ENCODE measurements around the gene MOSPD3.
A peak's percentile ranks its signal among the peaks of the same experiment; 100 is the strongest.

Gene MOSPD3

DNA sequence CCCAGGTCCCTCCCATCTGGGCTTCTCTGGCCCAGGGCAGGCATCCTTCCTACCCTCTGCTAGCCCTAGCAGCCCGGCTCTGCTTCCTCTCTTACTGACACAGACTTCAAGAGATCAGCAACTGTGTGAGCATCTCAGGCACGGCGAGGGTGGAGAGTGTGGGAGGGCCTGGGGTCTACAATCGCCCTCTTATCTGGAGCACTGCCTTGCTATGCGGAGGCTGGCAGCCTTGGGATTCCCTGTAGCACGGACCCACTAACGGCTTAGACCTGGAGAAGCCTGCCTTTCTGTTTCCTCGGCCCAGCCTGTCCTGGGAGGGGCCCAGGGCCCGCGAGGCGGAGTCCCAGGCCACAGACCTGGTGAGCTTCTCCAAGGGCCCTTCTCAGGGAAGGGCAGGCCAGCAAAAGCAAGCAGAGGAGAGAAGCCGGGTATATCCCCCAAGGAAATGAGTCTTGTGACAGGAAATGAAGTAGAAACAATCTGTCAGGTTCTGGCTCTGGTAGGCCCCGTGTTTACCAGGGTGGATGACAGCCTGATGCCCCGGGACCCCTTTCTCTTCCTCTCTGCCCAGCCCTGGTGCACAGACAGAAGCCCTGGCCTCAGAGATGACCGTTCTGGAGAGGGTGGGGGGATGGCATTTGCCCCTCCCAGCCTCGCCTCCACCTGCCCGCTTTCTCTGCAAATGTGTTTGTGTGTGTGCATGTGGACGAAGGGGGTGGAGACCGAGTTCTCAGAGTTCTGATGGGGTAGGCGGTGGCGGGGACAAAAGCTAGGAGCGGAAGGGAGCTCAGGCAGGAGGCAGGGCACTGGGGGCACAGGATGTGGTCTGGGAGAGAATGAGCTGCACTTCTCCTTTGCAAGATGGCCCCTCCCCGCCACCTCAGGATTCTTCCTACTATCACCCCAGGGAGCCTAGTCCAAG, 28.9 kb upstream of the MOSPD3 start:
- H3K27ac Mint-ChIP-seq, result peak overlapping the region; percentile 92
- H3K36me3 Mint-ChIP-seq, result peaks cover 3% of the 10 kb centered on the region
- H3K27me3 Mint-ChIP-seq, result no peaks in the 10 kb centered on the region
- H3K9me3 Mint-ChIP-seq, result no peaks in the 10 kb centered on the region
- H3K4me3 Mint-ChIP-seq, result peak overlapping the region; percentile 97
- H3K4me1 Mint-ChIP-seq, result peaks cover 47% of the 10 kb centered on the region

DNA sequence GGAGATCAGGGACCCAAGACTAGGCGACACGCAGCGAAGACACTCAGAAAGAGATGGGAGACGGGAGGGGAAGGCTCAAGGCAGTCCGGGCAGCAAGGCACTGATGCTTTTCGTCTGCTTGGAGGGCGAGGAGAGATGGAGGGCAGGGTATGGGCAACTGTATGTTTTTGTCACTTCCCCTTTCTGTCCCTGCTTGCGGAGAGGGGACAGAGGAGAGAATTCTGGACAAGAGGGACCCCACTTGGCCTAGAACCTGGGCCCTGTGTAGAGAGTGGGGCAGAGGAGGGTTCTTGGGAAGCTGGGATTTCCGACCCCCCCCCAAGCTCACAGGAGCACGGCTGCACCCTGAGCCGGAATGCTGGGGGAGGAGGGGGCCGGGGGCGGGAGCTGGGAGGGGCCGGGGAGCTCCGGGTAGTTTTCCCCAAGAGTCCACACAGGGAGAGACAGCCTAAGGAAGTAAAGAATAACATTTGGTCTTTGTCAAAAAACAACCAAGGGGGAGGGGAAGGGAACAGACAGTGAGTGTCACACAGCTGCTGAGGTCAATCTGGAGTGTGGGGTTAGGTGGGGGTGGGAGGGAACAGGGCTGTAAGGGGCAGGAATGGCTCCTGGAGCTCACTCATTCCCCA, 28.2 kb upstream of the MOSPD3 start:
- H3K4me3 Mint-ChIP-seq, result peak overlapping the region; percentile 97
- H3K9me3 Mint-ChIP-seq, result no peaks in the 10 kb centered on the region
- peak overlapping the region; percentile 92 for H3K27ac Mint-ChIP-seq

DNA sequence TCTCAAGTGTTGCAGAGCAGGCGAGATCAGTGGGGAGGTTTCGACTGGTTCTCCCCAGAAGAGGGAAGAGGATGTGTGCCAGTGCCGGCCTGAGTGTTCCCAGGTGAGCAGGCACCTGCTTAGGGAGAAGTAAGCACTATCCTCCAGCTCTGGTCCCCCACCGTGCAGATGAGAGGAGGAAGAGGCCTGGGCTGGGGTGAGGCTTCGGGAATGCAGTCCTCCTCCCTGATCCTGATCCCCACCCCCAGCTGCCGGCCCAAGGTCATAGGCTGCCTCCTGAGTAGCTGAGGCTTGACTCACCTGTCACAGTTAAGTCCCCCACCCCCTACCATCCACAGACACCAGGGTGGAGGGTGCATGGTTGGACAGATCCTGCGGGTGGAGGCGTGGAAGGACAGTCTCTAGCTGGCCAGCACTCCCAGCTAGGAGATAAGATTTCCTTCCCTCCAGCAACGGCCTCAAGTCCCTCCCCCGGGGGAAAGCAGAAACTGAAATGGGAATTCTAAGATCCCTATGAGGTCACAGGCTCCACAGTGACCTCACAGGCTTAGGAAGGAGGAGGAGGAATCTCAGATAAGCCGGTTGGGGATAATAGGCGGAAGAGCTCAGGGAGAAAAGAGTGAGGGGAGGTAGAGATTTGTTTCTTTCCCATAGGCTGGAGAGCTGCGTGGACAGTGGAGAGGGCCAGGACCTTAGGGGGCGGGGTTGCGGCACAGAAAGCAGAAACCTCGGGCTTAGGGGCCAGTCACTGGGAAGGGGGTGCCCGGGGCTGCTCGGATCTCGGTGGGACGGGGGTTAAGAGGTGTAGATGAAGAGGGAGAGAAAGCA, 27.4 kb upstream of the MOSPD3 start:
- Mint-ChIP-seq H3K4me3 (peak overlapping the region; percentile 97), H3K9me3 (no peaks in the 10 kb centered on the region), H3K36me3 (no peaks in the 10 kb centered on the region), H3K27ac (peak overlapping the region; percentile 94), H3K27me3 (no peaks in the 10 kb centered on the region), H3K4me1 (peaks cover 45% of the 10 kb centered on the region)

More for the DNA sequence above, 28.2 kb upstream of the MOSPD3 start:
- peaks cover 48% of the 10 kb centered on the region for H3K4me1 Mint-ChIP-seq
- H3K36me3 Mint-ChIP-seq, result peaks cover 3% of the 10 kb centered on the region
- H3K27me3 Mint-ChIP-seq, result no peaks in the 10 kb centered on the region

DNA sequence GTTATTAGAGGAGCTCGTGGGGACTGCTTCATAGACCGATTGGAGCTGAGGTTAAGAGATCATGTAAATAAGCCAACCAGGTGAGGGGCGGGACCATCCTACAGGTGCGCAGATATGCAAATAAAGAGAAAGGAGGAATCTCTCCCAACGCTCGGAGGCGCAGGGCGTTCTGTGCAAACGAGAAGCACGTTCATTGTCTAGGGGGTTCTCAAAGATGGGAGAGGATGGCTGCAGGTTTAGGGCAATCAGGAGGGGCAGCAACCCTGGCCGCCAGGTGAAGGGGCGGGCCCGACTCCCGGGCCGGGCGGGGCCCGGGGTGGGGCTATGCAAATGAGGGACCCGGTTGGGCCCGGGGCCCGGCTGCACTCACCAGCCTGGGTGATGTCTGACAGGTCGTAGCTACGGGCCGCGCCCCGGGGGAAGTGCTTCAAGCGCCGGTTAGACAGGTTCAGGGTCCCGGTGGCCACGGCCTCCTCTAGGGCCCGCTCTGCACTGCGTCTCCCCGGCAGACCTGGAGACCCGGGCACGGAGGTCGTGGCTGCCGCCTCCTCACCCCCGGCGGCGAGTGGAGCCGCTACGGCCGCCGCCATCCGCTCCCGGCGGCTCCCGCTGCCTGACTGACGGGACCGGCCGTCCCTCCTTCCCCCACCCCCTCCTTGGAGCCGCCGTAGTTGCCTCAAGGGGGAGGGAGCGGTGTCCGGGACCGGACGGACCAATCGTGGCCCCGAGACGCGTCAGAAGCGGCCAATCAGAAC, 26.7 kb upstream of the MOSPD3 start, which contains the start of gene LRCH4:
TSS of gene LRCH4 (minus strand) at position 619 of the 755 bp plus-strand sequence. CDS start at position 590, 29 bp downstream.
- no peaks in the 10 kb centered on the region for H3K9me3 Mint-ChIP-seq
- H3K27ac Mint-ChIP-seq, result peak within 1 kb of the TSS; percentile 94
- peak within 1 kb of the TSS; percentile 97 for H3K4me3 Mint-ChIP-seq
- no peaks in the 10 kb centered on the region for H3K27me3 Mint-ChIP-seq
- H3K36me3 Mint-ChIP-seq, result no peaks in the 10 kb centered on the region
- peaks cover 45% of the 10 kb centered on the region for H3K4me1 Mint-ChIP-seq

DNA sequence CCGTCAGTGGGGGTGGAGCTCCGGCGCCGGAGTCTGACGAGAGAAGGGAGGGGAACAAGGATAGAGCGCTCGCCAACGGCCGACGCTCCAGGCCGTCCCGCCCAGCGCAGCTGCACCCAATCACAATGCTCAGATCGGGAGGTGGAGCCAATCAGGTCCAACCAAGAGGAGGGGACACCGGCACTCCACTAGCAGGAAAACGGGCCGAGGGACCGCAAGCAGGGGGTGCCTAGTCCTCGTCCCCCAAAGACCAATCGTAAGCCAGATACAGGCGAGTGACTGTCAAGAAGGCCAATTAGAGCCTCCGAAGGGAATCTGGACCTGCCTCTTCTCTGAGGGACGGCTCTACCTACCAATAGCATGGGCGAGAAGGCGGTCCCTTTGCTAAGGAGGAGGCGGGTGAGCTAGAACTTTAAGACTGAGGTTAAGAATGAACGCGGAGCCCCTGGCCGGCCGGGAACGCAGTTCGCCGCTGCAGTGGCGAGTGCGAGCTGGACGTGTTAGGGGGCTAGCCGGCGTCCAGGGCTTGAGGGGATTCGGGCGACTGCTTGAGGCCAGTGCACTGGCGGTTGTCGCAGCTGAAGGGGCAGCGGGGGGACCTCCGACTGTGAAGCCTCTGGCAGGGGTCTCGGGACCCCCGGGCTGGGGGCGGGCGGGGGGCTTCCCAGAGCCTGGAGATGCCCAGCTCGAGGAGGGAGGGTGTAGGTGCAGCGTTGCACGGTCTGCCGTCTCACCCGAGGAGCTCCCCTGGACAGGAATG, 25.9 kb upstream of the MOSPD3 start, which contains the start of gene FBXO24:
TSS of gene FBXO24 (plus strand) at position 63 of the 760 bp plus-strand sequence. CDS start at position 361, 298 bp downstream.
- H3K27ac Mint-ChIP-seq, result peak within 1 kb of the TSS; percentile 94
- no peaks in the 10 kb centered on the region for H3K27me3 Mint-ChIP-seq
- no peaks in the 10 kb centered on the region for H3K9me3 Mint-ChIP-seq
- H3K4me3 Mint-ChIP-seq, result peak within 1 kb of the TSS; percentile 97
- peaks cover 41% of the 10 kb centered on the region for H3K4me1 Mint-ChIP-seq
- no peaks in the 10 kb centered on the region for H3K36me3 Mint-ChIP-seq

DNA sequence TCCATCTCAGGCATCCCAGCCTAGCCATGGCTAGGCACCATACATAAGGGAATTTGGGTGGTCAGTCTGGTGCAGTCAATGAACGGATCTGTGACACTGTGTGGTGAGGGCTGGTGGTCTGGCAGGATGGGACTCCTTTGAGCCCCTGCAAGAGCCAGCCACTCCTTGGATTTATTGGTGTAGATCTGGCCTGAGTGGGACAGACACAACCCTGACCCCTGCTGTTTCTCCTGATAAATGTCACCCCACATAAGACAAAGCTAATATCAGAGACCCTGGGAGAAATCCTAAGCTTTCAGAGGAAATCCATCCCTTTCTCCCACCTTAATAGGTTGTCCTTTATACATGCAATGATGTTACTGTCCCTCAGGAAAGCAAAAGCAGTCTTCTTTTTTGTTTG, 23.9 kb upstream of the MOSPD3 start:
- Mint-ChIP-seq H3K4me3 (peak overlapping the region; percentile 33), H3K36me3 (no peaks in the 10 kb centered on the region), H3K27ac (no peak overlapping the region), H3K4me1 (peaks cover 30% of the 10 kb centered on the region), H3K9me3 (no peaks in the 10 kb centered on the region), H3K27me3 (no peaks in the 10 kb centered on the region)

DNA sequence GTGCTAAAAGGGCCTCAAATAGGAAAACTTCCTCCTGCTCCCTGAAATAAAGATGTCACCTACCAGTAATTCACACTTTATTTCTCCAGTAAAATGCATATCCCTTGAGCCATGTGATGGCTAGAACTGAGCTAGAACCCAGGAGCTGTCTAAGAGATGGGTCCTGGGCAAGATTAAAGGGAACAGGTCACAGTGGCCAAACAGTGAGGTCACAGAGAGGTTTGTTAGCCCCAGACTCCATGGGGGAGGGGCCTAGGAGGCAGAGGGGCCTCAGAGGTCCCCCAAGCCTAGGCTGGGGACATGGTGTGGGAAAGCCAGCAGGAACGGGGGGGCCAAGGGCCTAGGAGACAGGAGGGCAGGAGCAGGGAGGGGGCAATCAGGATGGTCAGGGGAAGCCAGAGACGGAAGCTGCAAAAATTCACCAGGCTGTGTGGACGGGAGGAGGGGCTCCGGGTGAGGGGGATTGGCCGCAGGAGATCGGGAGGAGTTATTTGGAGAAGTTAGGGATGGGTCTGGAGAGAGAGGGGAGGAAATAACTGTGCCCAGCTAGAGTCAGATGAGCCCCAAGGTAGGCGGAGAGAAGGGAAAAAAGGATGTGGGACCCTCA, 22.9 kb upstream of the MOSPD3 start:
- H3K27me3 Mint-ChIP-seq, result no peaks in the 10 kb centered on the region
- peaks cover 21% of the 10 kb centered on the region for H3K4me1 Mint-ChIP-seq
- H3K9me3 Mint-ChIP-seq, result no peaks in the 10 kb centered on the region
- H3K27ac Mint-ChIP-seq, result peak overlapping the region; percentile 70
- H3K4me3 Mint-ChIP-seq, result no peak overlapping the region
- H3K36me3 Mint-ChIP-seq, result no peaks in the 10 kb centered on the region

DNA sequence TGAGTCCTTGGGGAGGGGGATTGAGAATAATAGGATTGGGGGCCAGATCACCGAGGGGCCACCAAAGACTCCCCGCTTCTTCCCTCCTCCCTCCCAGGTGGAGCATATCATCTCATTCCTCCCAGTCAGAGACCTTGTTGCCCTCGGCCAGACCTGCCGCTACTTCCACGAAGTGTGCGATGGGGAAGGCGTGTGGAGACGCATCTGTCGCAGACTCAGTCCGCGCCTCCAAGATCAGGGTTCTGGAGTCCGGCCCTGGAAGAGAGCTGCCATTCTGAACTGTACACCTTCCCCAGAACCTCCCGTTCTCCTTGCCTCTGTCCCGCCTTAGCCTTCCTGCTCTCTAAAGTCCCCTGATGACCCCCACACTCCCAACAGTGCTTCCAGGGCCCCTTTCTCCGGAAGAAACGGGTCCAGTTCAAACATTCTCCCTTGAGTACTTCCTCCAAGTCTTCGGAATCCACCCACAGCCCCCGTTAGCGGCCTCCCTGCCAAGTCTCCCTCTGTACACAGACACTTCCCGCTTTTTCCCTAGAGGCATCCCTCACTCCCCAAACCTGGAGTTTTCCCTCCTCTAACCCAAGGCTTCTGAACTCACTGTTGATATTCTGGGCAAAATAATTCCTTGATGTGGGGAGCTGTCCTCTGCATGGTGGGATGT, 22.1 kb upstream of the MOSPD3 start:
- H3K27ac Mint-ChIP-seq, result peak overlapping the region; percentile 17
- H3K4me3 Mint-ChIP-seq, result no peak overlapping the region
- peaks cover 13% of the 10 kb centered on the region for H3K4me1 Mint-ChIP-seq

DNA sequence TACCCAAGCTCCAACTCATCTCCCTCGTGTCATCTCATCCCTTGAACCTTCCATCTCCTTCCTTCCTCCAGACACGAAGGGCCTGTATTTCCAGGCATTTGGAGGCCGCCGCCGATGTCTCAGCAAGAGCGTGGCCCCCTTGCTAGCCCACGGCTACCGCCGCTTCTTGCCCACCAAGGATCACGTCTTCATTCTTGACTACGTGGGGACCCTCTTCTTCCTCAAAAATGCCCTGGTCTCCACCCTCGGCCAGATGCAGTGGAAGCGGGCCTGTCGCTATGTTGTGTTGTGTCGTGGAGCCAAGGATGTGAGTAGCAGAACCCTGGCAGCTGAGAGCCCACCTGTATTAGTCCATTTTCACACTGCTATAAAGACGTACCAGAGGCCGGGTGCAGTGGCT, 20.7 kb upstream of the MOSPD3 start:
- H3K27me3 Mint-ChIP-seq, result no peaks in the 10 kb centered on the region
- peaks cover 7% of the 10 kb centered on the region for H3K4me1 Mint-ChIP-seq
- no peak overlapping the region for H3K27ac Mint-ChIP-seq
- H3K9me3 Mint-ChIP-seq, result no peaks in the 10 kb centered on the region
- H3K4me3 Mint-ChIP-seq, result no peak overlapping the region
- H3K36me3 Mint-ChIP-seq, result no peaks in the 10 kb centered on the region

More for the DNA sequence above, 22.1 kb upstream of the MOSPD3 start:
- Mint-ChIP-seq H3K9me3 (no peaks in the 10 kb centered on the region), H3K36me3 (no peaks in the 10 kb centered on the region), H3K27me3 (no peaks in the 10 kb centered on the region)

DNA sequence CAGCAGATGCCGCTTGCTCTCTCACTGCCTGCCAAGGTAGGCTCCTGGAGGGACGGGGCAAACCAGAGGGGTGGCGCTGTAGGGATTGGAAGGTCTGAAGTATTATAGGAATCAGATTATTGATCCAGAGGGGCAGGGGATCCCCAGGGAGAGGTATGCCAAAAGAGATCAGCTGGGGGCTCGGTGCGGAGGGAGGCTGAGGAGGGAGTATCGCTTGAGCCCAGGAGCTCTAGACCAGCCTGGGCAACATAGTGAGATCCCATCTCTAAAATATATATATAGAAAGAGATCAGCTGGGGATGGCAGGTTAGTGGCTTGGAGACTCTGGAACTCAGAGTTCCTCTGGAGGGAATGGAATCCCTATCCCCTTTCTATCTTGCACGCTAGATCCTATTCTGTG, 17.2 kb upstream of the MOSPD3 start:
- Mint-ChIP-seq H3K36me3 (no peaks in the 10 kb centered on the region), H3K4me1 (peaks cover 4% of the 10 kb centered on the region), H3K27me3 (no peaks in the 10 kb centered on the region), H3K27ac (no peak overlapping the region), H3K9me3 (no peaks in the 10 kb centered on the region), H3K4me3 (no peak overlapping the region)

DNA sequence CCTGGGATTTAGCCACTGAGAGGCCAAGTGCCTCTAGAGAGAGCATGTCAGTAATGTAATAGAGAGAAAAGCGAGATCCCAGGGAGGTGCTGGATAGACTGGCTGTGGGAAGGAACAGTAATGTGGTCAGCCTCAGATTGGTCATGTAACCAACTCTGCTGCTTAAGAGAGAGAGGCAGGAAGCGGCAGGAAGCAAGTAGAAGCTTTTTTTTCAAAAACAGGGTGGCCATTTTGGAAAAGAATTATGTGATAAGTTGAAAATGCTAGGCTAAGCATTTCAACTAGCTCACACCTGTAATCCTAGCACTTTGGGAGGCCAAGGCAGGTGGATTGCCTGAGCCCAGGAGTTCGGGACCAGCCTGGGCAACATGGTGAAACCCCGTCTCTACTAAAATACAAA, 13.9 kb upstream of the MOSPD3 start:
- peaks cover 6% of the 10 kb centered on the region for H3K4me1 Mint-ChIP-seq
- H3K27ac Mint-ChIP-seq, result no peak overlapping the region
- no peak overlapping the region for H3K4me3 Mint-ChIP-seq
- H3K36me3 Mint-ChIP-seq, result no peaks in the 10 kb centered on the region
- no peaks in the 10 kb centered on the region for H3K9me3 Mint-ChIP-seq
- H3K27me3 Mint-ChIP-seq, result no peaks in the 10 kb centered on the region

DNA sequence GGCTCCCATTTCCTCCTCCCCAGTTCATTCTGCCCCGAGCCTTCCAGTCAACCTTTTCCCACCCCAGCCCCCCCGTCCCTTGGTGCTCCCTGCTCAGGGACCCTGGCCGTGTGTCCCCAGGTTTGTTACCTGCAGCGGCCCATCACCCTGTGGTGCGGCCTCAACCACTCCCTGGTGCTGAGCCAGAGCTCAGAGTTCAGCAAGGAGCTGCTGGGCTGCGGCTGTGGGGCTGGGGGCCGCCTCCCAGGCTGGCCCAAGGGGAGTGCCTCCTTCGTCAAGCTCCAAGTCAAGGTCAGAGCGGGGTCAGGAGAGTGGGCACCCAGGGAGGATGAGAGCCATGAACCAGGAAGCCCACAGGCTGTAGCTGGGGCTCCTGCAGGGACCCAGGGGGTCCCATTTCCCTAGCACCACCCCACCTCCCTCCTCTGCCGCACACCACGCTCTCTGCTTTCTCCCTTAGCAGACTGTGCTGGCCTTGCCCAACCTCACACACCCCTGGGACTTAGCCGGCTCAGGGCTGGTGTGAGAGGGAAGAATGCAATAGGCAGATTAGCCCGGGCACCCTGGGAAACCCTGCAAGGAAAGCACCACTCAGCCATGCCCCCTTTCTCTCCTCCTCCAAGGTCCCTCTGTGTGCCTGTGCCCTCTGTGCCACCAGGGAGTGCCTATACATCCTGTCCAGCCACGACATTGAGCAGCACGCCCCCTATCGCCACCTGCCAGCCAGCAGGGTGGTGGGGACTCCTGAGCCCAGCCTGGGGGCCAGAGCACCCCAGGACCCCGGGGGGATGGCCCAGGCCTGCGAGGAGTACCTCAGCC, 12.2 kb upstream of the MOSPD3 start:
- Mint-ChIP-seq H3K27ac (no peak overlapping the region), H3K9me3 (no peaks in the 10 kb centered on the region), H3K27me3 (no peaks in the 10 kb centered on the region), H3K4me1 (peaks cover 12% of the 10 kb centered on the region), H3K36me3 (no peaks in the 10 kb centered on the region), H3K4me3 (no peak overlapping the region)

DNA sequence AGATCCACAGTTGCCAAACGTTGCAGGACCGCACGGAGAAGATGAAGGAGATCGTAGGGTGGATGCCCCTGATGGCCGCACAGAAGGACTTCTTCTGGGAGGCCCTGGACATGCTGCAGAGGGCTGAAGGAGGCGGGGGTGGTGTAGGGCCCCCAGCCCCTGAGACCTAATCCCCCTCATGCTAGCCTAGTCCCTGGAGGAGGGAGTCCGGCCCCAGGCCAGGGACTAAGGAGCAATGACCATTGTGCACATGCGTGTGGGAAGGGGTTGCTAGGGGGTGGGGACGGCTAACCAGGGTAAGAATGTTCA, 11.7 kb upstream of the MOSPD3 start:
- no peaks in the 10 kb centered on the region for H3K9me3 Mint-ChIP-seq
- H3K27me3 Mint-ChIP-seq, result no peaks in the 10 kb centered on the region
- no peaks in the 10 kb centered on the region for H3K36me3 Mint-ChIP-seq
- peaks cover 16% of the 10 kb centered on the region for H3K4me1 Mint-ChIP-seq
- no peak overlapping the region for H3K4me3 Mint-ChIP-seq
- no peak overlapping the region for H3K27ac Mint-ChIP-seq

Measured in activated naive CD4-positive, alpha-beta T cell treated with anti-CD3 and anti-CD28 coated beads, Interleukin-2, amount 50 U/mL, for 24 hours (primary cell).